HG03342 (cell line): Measurements from ENCODE around the gene KLK6.

ENCODE experiments used
- ATAC-seq: cut with Tn5 transposase; IDR thresholded peaks from one replicate; pipeline ENCODE4 v1.9.1; 2021; ENCODE audit warnings: mild to moderate bottlenecking, moderate library complexity; ENCODE audit not compliant: unreplicated experiment

Gene KLK6

GRCh38 chr19:50912727-50913716 lies 56.4 kb downstream of the KLK6 start:
- ATAC-seq = no peak

DNA sequence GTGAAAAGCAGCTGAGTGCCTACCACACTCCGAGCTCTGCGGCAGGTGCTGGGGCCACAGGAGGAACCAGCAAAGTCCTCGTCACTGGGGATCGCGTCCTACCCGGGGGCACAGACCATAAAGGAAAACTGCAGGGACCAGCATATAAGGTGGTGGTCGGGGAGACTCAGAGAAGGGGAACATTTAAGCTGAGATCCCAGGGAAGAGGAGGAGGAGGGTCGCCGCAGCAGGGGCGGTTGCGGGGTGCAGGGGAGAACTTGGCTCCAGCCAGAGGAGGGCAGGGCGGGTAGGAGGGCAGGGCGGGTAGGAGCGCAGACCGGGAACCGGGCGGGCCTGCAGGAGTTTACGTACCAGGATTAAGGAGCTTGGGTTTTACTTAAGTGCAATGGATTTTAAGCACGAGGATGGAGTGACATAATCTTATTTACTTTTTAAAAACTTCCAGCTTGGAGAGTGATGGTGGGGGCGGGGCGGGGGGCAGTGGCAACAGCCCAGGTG lies 57.2 kb downstream of the KLK6 start:
- ATAC-seq = no peak

GRCh38 chr19:50911206-50912101 lies 57.9 kb downstream of the KLK6 start, which contains the start of gene KLK4:
Gene KLK4, minus strand, starts transcription at chr19:50911395. Its CDS starts 657 bp downstream, at chr19:50910738.
- ATAC-seq = no peak

DNA sequence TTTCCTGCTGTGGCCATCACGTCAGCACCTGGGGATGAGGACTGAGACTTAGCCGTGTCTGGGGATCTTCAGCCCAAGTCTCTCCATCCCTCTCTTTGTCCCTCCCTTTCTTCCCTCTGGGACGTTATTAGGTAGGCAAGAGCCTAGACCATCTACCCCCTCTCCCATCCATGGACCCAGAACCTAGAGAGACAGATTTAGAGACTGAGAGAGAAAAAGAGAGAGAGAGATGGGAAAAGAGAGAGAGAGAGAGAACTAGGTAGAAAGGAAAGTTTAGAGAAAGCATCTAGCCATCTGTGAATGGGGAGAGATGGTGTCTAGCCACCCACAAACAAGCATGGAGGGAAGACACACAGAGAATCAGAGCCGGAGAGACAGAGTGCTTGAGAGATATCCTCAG lies 58.7 kb downstream of the KLK6 start:
- no peak for ATAC-seq

- peak; percentile 63 for ATAC-seq
Measured at GRCh38 chr19:50909240-50910070, 59.9 kb downstream of the KLK6 start.
